Caco-2 (cell line): ENCODE measurements around the gene DGKE. TPM values are rescaled to one million over a fixed set of nuclear protein-coding genes. Genes with fewer than 3 reads are reported as not detected.

Experiments used
- BruUV-seq: library from RNA; stranded (reverse); fragments of 400-500 nt; replicated peaks from 2 replicates; lab custom pipeline; 2021; lab: Mats Ljungman, UMichigan
- CTCF ChIA-PET: fragments of 300-600 bp; sonication (Branson Sonifier 250); formaldehyde crosslinking; loops from one replicate; lab custom pipeline; 2022; ENCODE audit warnings: antibody characterized with exemption; lab: Charles Lee
- POLR2A ChIA-PET: fragments of 300-600 bp; sonication (Branson Sonifier 250); formaldehyde crosslinking; loops from one replicate; lab custom pipeline; 2022; ENCODE audit warnings: antibody characterized with exemption; lab: Charles Lee
- DNase-seq, 2 experiments: peaks; one replicate each; pipeline versions ENCODE4 v3.0.0 to v3.0.0-alpha.2; 2020 to 2022
- H3K27me3 ChIP-seq: replicated peaks from 2 replicates; pipeline ENCODE4 v1.6.0; 2011; ENCODE audit warnings: low read length; ENCODE audit not compliant: control insufficient read depth, insufficient read depth
- H3K36me3 ChIP-seq: 2 replicates; pipeline ENCODE4 v1.5.1; 2011; ENCODE audit warnings: low read length; ENCODE audit not compliant: control insufficient read depth, insufficient read depth
- H3K4me1 ChIP-seq: fragments of 250-450 bp; sonication (Bioruptor Pico); 2 replicates; pipeline ENCODE4 v1.5.1; 2020; ENCODE audit warnings: mild to moderate bottlenecking
- H3K4me3 ChIP-seq: 2 replicates; pipeline ENCODE4 v1.5.1; 2011; ENCODE audit warnings: low read depth, mild to moderate bottlenecking, control low read depth, low read length
- H3K9me3 ChIP-seq: fragments of 250-450 bp; sonication (Bioruptor Pico); 2 replicates; pipeline ENCODE4 v1.5.1; 2020; ENCODE audit warnings: mild to moderate bottlenecking, moderate library complexity
- H3K27ac Mint-ChIP-seq: one replicate; pipeline ENCODE4 v1.8.0; 2022; ENCODE audit warnings: mixed read lengths; ENCODE audit not compliant: unreplicated experiment
- H3K27me3 Mint-ChIP-seq: one replicate; pipeline ENCODE4 v1.8.0; 2022; ENCODE audit warnings: mixed read lengths; ENCODE audit not compliant: insufficient read depth, unreplicated experiment
- H3K36me3 Mint-ChIP-seq: one replicate; pipeline ENCODE4 v1.8.0; 2022; ENCODE audit warnings: mild to moderate bottlenecking, mixed read lengths; ENCODE audit not compliant: insufficient read depth, unreplicated experiment
- H3K4me1 Mint-ChIP-seq: one replicate; pipeline ENCODE4 v1.8.0; 2022; ENCODE audit warnings: low read depth, mixed read lengths; ENCODE audit not compliant: unreplicated experiment
- H3K4me3 Mint-ChIP-seq: one replicate; pipeline ENCODE4 v1.8.0; 2022; ENCODE audit warnings: mild to moderate bottlenecking, moderate library complexity, mixed read lengths; ENCODE audit not compliant: unreplicated experiment
- H3K9me3 Mint-ChIP-seq: one replicate; pipeline ENCODE4 v1.8.0; 2022; ENCODE audit warnings: mixed read lengths; ENCODE audit not compliant: unreplicated experiment
- intact Hi-C: fragments of 100-400 bp; cut with micrococcal nuclease; formaldehyde crosslinking; loops from one replicate; pipeline ENCODE4 v1.10.0; 2022; ENCODE audit not compliant: unreplicated experiment
- total RNA-seq: library from RNA; stranded (reverse); gene quantifications from 2 replicates; pipeline ENCODE4 v1.2.3, GENCODE V29; 2022
- TF ChIP-seq, protein P1 (sequence below), 2 experiments: fragments of 200-600 bp in 1 of 2; IDR thresholded peaks; 1 replicate in 1 of 2; 2 replicates in 1 of 2; pipeline versions ENCODE4 v1.5.1 to v1.8.0; 2011 to 2022; ENCODE audit warnings: antibody characterized with exemption in 1 of 2, control low read depth in 1 of 2, inconsistent platforms in 1 of 2, low read depth in 1 of 2, low read length in 1 of 2, mild to moderate bottlenecking in 1 of 2, moderate library complexity in 1 of 2; ENCODE audit not compliant: insufficient read depth in 1 of 2, severe bottlenecking in 1 of 2, unreplicated experiment in 1 of 2

DGKE gene
- total RNA-seq, 1 experiment from 2014 or later, result 15.5 TPM

DNA sequence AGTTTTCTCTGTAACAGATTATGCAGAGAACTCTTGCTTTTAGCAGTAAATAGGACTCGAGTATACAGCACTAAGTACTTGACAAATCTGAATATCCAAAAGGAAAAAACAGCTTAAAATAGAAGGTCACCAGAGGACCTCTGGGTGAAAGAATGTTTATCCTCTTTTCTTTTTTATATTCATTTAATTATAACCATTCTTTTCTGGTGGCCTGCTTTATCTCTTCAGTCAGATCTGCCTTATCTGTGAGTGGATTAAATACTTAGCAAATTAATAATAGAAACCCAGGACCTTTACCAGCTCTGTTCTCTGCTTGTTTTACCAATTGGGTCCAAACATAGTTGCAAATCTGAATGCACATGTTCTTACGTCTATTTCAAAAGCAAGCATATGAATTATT, 8.6 kb downstream of the DGKE start:
- Histone ChIP-seq H3K4me1 (no peaks in the 10 kb centered on the region), H3K9me3 (peaks cover 3% of the 10 kb centered on the region; the same call in 1 of the 2 replicates), H3K36me3 (no peaks in the 10 kb centered on the region), H3K27me3 (no peaks in the 10 kb centered on the region), H3K4me3 (no peak overlapping the region)
- no peaks in the 10 kb centered on the region for H3K27me3 Mint-ChIP-seq
- H3K4me1 Mint-ChIP-seq, result no peaks in the 10 kb centered on the region
- DNase-seq, result no peak
- H3K9me3 Mint-ChIP-seq, result no peaks in the 10 kb centered on the region
- POLR2A ChIA-PET, result no interaction called here
- intact Hi-C loops, result no loop called here
- CTCF ChIA-PET, result no interaction called here
- H3K4me3 Mint-ChIP-seq, result no peak overlapping the region
- peaks cover 14% of the 10 kb centered on the region for H3K36me3 Mint-ChIP-seq
- no TSS peak for BruUV-seq
- TF ChIP-seq, protein P1, sequence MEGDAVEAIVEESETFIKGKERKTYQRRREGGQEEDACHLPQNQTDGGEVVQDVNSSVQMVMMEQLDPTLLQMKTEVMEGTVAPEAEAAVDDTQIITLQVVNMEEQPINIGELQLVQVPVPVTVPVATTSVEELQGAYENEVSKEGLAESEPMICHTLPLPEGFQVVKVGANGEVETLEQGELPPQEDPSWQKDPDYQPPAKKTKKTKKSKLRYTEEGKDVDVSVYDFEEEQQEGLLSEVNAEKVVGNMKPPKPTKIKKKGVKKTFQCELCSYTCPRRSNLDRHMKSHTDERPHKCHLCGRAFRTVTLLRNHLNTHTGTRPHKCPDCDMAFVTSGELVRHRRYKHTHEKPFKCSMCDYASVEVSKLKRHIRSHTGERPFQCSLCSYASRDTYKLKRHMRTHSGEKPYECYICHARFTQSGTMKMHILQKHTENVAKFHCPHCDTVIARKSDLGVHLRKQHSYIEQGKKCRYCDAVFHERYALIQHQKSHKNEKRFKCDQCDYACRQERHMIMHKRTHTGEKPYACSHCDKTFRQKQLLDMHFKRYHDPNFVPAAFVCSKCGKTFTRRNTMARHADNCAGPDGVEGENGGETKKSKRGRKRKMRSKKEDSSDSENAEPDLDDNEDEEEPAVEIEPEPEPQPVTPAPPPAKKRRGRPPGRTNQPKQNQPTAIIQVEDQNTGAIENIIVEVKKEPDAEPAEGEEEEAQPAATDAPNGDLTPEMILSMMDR (IDR thresholded peaks at IDR 0.05; ENCODE audit: insufficient read depth in 1 of 2, low read depth in 1 of 2, low read length in 1 of 2, severe bottlenecking in 1 of 2, unreplicated experiment in 1 of 2), result no peak
- no peak overlapping the region for H3K27ac Mint-ChIP-seq

DNA sequence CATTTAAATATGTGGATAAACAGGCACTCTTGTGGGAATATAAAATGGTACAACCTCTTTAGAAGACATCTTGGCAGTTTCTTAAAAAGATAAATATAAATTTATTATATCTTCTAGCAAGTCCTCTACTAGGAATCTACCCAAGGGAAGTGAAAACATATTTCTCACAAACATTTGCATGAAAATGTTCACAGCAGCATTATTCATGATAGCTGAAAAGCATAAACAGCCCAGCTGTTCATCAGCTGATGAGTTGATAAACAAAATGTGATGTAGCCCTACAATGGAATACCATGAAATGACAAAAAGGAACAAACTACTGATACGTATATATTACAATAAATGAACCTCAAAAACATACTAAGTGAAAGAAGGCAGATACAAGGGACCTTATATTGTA, 12.0 kb downstream of the DGKE start:
- Histone ChIP-seq H3K9me3 (no peaks in the 10 kb centered on the region), H3K4me3 (no peak overlapping the region), H3K4me1 (no peaks in the 10 kb centered on the region), H3K27me3 (no peaks in the 10 kb centered on the region), H3K36me3 (no peaks in the 10 kb centered on the region)
- DNase-seq, result no peak
- peaks cover 8% of the 10 kb centered on the region for H3K36me3 Mint-ChIP-seq
- BruUV-seq, result no TSS peak
- H3K9me3 Mint-ChIP-seq, result no peaks in the 10 kb centered on the region
- H3K27me3 Mint-ChIP-seq, result no peaks in the 10 kb centered on the region
- ChIA-PET POLR2A (no interaction called here), CTCF (no interaction called here)
- H3K4me1 Mint-ChIP-seq, result no peaks in the 10 kb centered on the region
- no peak overlapping the region for H3K4me3 Mint-ChIP-seq
- no peak overlapping the region for H3K27ac Mint-ChIP-seq
- TF ChIP-seq, protein P1 (IDR thresholded peaks at IDR 0.05; ENCODE audit: insufficient read depth in 1 of 2, low read depth in 1 of 2, low read length in 1 of 2, severe bottlenecking in 1 of 2, unreplicated experiment in 1 of 2), result no peak
- intact Hi-C loops, result no loop called here

DNA sequence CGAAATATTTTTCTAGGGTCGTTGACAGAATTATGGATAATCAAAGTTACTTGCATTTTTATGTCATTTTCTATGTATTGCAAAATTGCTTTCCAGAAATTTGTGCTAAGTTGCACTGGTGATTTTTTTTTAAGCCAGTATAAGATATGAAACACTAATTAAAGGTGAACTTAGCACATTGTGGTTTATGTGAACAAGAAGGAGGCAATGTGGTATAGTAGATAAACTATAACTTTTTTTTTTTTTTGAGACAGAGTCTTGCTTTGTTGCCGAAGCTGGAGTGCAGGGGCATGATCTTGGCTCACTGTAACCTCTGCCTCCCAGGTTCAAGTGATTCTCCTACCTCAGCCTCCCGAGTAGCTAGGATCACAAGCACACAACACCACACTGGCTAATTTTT, 13.2 kb downstream of the DGKE start:
- DNase-seq, result no peak
- no TSS peak for BruUV-seq
- Mint-ChIP-seq H3K4me3 (no peak overlapping the region), H3K27me3 (no peaks in the 10 kb centered on the region), H3K4me1 (no peaks in the 10 kb centered on the region), H3K36me3 (peaks cover 15% of the 10 kb centered on the region), H3K27ac (no peak overlapping the region), H3K9me3 (no peaks in the 10 kb centered on the region)
- no peaks in the 10 kb centered on the region for H3K9me3 ChIP-seq
- H3K4me1 ChIP-seq, result no peaks in the 10 kb centered on the region
- TF ChIP-seq, protein P1 (IDR thresholded peaks at IDR 0.05; ENCODE audit: insufficient read depth in 1 of 2, low read depth in 1 of 2, low read length in 1 of 2, severe bottlenecking in 1 of 2, unreplicated experiment in 1 of 2), result no peak
- POLR2A ChIA-PET, result interaction anchor here (0.7 kb wide), 1 partner anchor 40 kb away, joined by 6 read pairs; no protein-coding TSS in a partner anchor
- intact Hi-C loops, result no loop called here
- H3K4me3 ChIP-seq, result no peak overlapping the region
- H3K36me3 ChIP-seq, result no peaks in the 10 kb centered on the region
- CTCF ChIA-PET, result no interaction called here
- H3K27me3 ChIP-seq, result no peaks in the 10 kb centered on the region
